Keratinocyte (primary cell): ENCODE results near the gene CLCN5. TPM values are rescaled to one million over a fixed set of nuclear protein-coding genes. Genes with fewer than 3 reads are reported as not detected.

Source experiments
- DNase-seq: peaks from one replicate; pipeline ENCODE4 v3.0.0-alpha.2; 2011; ENCODE audit warnings: low read depth, missing footprints, low spot score
- FAIRE-seq: peaks from 2 replicates; lab custom pipeline; 2011; peaks lifted over from hg19 to GRCh38; lab: Jason Lieb, UNC
- H2AFZ ChIP-seq: 2 replicates; pipeline ENCODE4 v1.6.0; 2012; ENCODE audit warnings: low read length, control low read depth, inconsistent platforms; ENCODE audit not compliant: control insufficient read depth
- H3K27ac ChIP-seq: 2 replicates; pipeline ENCODE4 v1.5.1; 2011; ENCODE audit warnings: low read length; ENCODE audit not compliant: control insufficient read depth, insufficient read depth
- H3K27me3 ChIP-seq: 3 replicates; pipeline ENCODE4 v1.6.0; 2011; ENCODE audit warnings: low read length; ENCODE audit not compliant: control insufficient read depth, insufficient read depth; ENCODE audit errors: extremely low read depth
- H3K36me3 ChIP-seq, 2 experiments: 2 replicates in 1 of 2; 3 replicates in 1 of 2; pipeline ENCODE4 v1.5.1; 2011; ENCODE audit warnings: low read length in 2 of 2, mild to moderate bottlenecking in 1 of 2; ENCODE audit not compliant: control insufficient read depth in 2 of 2, insufficient read depth in 2 of 2; ENCODE audit errors: extremely low read depth in 1 of 2
- H3K4me1 ChIP-seq: 3 replicates; pipeline ENCODE4 v1.5.1; 2011; ENCODE audit warnings: low read length; ENCODE audit not compliant: control insufficient read depth, insufficient read depth; ENCODE audit errors: extremely low read depth
- H3K4me2 ChIP-seq: 3 replicates; pipeline ENCODE4 v1.6.0; 2011; ENCODE audit warnings: low read depth, low read length; ENCODE audit not compliant: control insufficient read depth, insufficient read depth; ENCODE audit errors: extremely low read depth
- H3K4me3 ChIP-seq, 3 experiments: fragments of 200-600 bp in 1 of 3; sonication (generic) in 1 of 3; 2 replicates in 2 of 3; 3 replicates in 1 of 3; pipeline ENCODE4 v1.5.1; 2011 to 2016; ENCODE audit warnings: low read length in 3 of 3, mild to moderate bottlenecking in 3 of 3, control low read depth in 2 of 3, inconsistent platforms in 1 of 3, low read depth in 1 of 3, mixed read lengths in 1 of 3, mixed run types in 1 of 3, moderate library complexity in 1 of 3; ENCODE audit not compliant: control insufficient read depth in 2 of 3, insufficient read depth in 2 of 3; ENCODE audit errors: extremely low read depth in 1 of 3
- H3K79me2 ChIP-seq: 2 replicates; pipeline ENCODE4 v1.6.0; 2012; ENCODE audit warnings: low read length; ENCODE audit not compliant: control insufficient read depth, insufficient read depth
- H3K9ac ChIP-seq: 3 replicates; pipeline ENCODE4 v1.6.0; 2011; ENCODE audit warnings: low read length; ENCODE audit not compliant: control insufficient read depth, insufficient read depth; ENCODE audit errors: extremely low read depth
- H3K9me1 ChIP-seq: 3 replicates; pipeline ENCODE4 v1.6.0; 2011; ENCODE audit warnings: low read length; ENCODE audit not compliant: control insufficient read depth, insufficient read depth; ENCODE audit errors: extremely low read depth
- H3K9me3 ChIP-seq: 2 replicates; pipeline ENCODE4 v1.5.1; 2012; ENCODE audit warnings: low read depth, low read length; ENCODE audit not compliant: control insufficient read depth
- H4K20me1 ChIP-seq: 3 replicates; pipeline ENCODE4 v1.6.0; 2011; ENCODE audit warnings: low read length; ENCODE audit not compliant: control insufficient read depth, insufficient read depth; ENCODE audit errors: extremely low read depth
- CTCF ChIP-seq, 3 experiments: IDR thresholded peaks in 1 of 3; conservative IDR thresholded peaks in 1 of 3; optimal IDR thresholded peaks in 1 of 3; 2 replicates in 2 of 3; 3 replicates in 1 of 3; pipeline versions ENCODE3 to v1.5.1; 2011; ENCODE audit warnings: low read length in 3 of 3, mild to moderate bottlenecking in 3 of 3, moderate library complexity in 2 of 3, control low read depth in 1 of 3, inconsistent platforms in 1 of 3; ENCODE audit not compliant: insufficient read depth in 2 of 3; ENCODE audit errors: extremely low read depth in 1 of 3
- EZH2 ChIP-seq: IDR thresholded peaks from one replicate; pipeline ENCODE4 v1.6.1; 2012; ENCODE audit warnings: inconsistent platforms, mild to moderate bottlenecking, low read length, moderate library complexity
- dilution Hi-C: fragments of 300-500 bp; cut with MboI; formaldehyde crosslinking; loops from one replicate; pipeline ENCODE4 v1.7.0; 2020; ENCODE audit warnings: low sequenced_read_pairs; ENCODE audit not compliant: extremely low pct_ligation_motif_present
- polyA plus RNA-seq, 5 experiments: library from polyadenylated mRNA; depleted of rRNA in 3 of 5; stranded (reverse) in 3 of 5; stranded (forward) in 1 of 5; unstranded in 1 of 5; fragments of >200 nt; gene quantifications; 1 replicate in 1 of 5; 2 replicates in 3 of 5; 3 replicates in 1 of 5; pipeline versions ENCODE4 v1.2.1 to v1.2.3, GENCODE V29; 2011 to 2012; ENCODE audit warnings: missing spikeins in 2 of 5, low read depth in 1 of 5, low replicate concordance in 1 of 5

Gene CLCN5
- polyA plus RNA-seq, 1 donor (not counting 4 experiments of a cell fraction or from before 2014, with no cell fraction given), result 3.9 TPM

DNA sequence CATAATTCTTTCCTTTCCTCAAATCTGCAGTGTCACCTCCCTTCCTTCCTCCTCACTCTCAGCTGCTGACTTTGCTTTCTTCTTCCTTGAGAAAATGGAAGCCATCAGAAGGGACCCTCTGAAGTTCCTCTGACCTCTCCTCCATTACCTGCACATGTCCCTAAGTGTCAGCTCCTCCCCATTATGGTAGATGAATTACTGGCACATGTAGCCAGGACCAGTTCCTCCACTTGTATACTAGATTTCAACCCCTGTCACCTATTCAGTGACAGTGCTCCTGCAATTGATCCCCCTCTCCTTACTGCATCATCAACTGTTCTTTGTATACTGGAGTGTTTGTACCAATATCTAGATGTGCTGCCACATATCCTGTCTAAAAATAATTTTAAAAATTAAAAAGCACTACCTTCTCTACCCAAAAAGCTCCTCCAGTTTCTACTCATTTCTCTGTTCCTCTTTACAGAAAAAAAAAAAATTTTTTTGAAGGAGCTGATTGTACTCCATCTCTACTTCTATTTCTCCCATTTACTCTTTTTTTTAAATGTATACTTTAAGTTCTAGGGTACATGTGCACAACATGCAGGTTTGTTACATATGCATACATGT, 78.6 kb downstream of the CLCN5 start:
- TF ChIP-seq CTCF (optimal IDR thresholded peaks at IDR 0.05 in 1 of 3, IDR thresholded peaks at IDR 0.05 in 1 of 3, conservative IDR thresholded peaks at IDR 0.05 in 1 of 3; ENCODE audit: extremely low read depth in 1 of 3, insufficient read depth in 2 of 3, low read length in 3 of 3) (no peak), EZH2 (no peak)
- DNase-seq (no peak), FAIRE-seq (no peak)
- no peaks in the 10 kb centered on the region for H3K9me1 ChIP-seq
- no peaks in the 10 kb centered on the region for H3K79me2 ChIP-seq
- H3K4me3 ChIP-seq, result no peak overlapping the region
- H3K9ac ChIP-seq, result no peak overlapping the region
- H4K20me1 ChIP-seq, result no peaks in the 10 kb centered on the region
- H2AFZ ChIP-seq, result no peak overlapping the region
- no peaks in the 10 kb centered on the region for H3K9me3 ChIP-seq
- no peaks in the 10 kb centered on the region for H3K27me3 ChIP-seq
- H3K4me2 ChIP-seq, result no peak overlapping the region
- dilution Hi-C loops, result no loop called here
- H3K27ac ChIP-seq, result no peak overlapping the region
- no peaks in the 10 kb centered on the region for H3K36me3 ChIP-seq
- H3K4me1 ChIP-seq, result peaks cover 1% of the 10 kb centered on the region

- FAIRE-seq (no peak), DNase-seq (no peak)
- no peak for TF ChIP-seq CTCF (optimal IDR thresholded peaks at IDR 0.05 in 1 of 3, IDR thresholded peaks at IDR 0.05 in 1 of 3, conservative IDR thresholded peaks at IDR 0.05 in 1 of 3; ENCODE audit: extremely low read depth in 1 of 3, insufficient read depth in 2 of 3, low read length in 3 of 3)
- no peak for TF ChIP-seq EZH2
- Histone ChIP-seq H2AFZ (no peak overlapping the region), H3K9me1 (no peaks in the 10 kb centered on the region), H3K4me1 (no peaks in the 10 kb centered on the region), H3K4me2 (no peak overlapping the region), H3K27me3 (no peaks in the 10 kb centered on the region), H3K79me2 (no peaks in the 10 kb centered on the region), H3K36me3 (no peaks in the 10 kb centered on the region), H3K9ac (no peak overlapping the region), H3K27ac (no peak overlapping the region), H3K9me3 (no peaks in the 10 kb centered on the region), H3K4me3 (no peak overlapping the region), H4K20me1 (no peaks in the 10 kb centered on the region)
- dilution Hi-C loops, result no loop called here
These were observed 79.8 kb downstream of the CLCN5 start for GRCh38 chrX:50002067-50002714.
